Right kidney (tissue), 1 donor: ENCODE data around the gene PRLH.
A peak's percentile ranks its signal among the peaks of the same experiment; 100 is the strongest.

ENCODE experiments used
- DNase-seq: peaks from one replicate; pipeline ENCODE4 v3.0.0-alpha.2; 2016

Gene PRLH

GRCh38 chr2:237565974-237566373 lies 400 bp upstream of the PRLH start:
- DNase-seq = no peak

DNA sequence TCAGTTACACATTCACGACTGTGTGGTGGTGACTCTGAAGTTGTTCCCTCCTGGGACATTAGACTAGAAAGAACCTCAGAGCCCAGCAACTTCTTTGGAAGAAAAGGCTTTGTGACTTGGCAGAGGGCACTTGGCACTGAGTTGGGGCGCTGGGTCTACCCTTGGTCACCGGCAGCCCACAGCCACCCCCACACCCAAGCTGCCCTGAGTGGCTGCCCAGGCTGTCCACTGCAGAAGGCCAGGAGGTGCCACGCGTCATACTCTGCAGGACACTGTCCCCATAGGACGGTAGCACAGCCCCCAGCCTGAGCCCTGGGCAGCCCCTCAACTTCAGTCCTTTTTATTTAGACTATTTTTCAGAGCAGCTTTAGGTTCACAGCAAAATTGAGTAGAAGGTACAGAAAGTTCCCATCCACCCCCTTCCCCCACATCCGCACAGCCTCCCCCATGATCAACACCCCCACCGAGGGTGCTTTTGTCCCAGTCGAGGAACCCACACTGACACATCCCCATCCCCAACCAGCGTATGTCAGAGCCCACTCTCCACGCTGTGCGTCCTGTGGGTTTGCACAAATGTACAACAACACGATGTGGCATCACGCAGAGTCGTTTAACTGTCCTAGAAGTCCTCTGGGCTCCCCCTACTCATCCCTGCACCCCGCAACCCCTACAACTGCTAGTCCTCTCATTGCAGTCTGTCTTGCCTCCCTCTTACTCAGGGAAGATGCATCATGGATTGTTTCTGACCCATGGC lies 1.1 kb downstream of the PRLH start:
- no peak for DNase-seq

- DNase-seq = no peak
These were observed 1.8 kb downstream of the PRLH start for GRCh38 chr2:237568121-237568660.

GRCh38 chr2:237569041-237569440 lies 2.7 kb downstream of the PRLH start:
- no peak for DNase-seq

DNA sequence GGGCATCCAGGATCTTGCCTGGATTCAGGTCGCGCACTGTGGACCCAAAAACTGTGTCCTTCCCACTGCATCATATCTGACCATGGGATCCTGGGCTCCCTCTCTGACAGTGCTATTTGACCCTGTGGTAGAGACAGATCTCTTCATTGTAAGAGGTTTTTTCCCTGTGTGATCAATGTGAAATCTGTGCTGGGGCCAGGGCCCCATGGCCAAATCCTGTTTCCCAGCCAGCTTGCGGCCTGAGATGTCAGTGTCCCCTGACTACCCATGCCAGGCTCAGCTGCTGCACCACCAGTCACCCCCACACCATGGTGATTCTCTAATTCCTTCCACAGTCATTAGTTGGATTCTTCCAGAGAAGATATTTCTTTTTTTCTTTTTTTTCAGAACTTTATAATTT lies 3.5 kb downstream of the PRLH start:
- DNase-seq = no peak

- no peak for DNase-seq
These were observed 4.5 kb downstream of the PRLH start for GRCh38 chr2:237570776-237571335.

GRCh38 chr2:237571551-237571950 lies 5.2 kb downstream of the PRLH start:
- DNase-seq = no peak

DNA sequence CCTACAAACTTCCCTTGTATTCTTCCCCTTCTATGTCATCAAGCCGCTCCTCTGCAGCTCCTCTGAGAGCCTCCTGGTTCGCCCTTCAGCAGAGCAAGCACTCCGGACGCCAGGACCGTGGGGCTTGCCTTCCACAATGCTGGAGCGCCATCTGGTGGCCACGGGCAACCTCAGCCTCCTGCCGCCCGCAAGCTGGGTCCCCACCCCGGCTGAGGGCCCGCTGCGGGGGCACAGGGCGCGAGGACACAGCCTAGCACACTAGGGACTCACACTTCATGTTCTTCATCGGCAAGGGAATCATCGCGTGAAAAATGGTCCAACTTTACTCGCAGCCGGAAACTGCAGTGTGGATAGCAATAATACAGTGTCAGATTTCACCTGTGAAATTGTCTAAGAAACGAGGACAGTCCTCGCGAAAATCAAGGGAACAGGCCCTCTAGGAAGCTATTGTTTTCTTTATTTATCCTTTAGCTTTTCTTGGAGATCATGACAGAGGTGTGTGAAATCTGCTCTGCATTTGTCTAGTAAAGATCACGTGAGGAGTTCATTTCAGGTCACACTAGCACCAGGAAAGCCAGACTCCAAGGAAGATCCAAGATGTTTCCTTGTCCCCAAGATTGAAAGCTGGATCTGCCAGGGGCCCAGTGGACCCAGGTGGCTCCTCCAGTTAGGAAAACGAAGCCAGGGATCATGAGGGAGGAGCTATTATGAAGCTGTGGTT lies 5.8 kb downstream of the PRLH start:
- DNase-seq = peak; percentile 86

DNA sequence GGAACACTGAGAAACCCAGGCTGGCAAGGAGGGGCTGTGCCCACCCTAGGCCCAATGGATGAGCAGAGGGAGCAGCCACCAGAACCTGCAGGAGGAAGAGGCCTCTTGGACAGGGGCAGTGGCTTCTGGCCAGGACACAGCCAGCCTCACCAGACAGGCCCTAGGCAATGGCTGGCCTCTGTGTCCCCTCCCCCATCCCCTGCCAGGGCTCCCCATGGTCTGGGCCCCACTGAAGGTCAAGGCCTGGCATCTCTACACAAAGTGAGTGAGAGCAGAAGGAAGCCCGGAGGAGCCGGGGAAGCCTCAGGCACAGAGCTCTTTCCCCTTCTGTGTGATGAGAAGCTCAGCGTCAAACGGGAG lies 6.3 kb downstream of the PRLH start:
- DNase-seq = no peak

DNA sequence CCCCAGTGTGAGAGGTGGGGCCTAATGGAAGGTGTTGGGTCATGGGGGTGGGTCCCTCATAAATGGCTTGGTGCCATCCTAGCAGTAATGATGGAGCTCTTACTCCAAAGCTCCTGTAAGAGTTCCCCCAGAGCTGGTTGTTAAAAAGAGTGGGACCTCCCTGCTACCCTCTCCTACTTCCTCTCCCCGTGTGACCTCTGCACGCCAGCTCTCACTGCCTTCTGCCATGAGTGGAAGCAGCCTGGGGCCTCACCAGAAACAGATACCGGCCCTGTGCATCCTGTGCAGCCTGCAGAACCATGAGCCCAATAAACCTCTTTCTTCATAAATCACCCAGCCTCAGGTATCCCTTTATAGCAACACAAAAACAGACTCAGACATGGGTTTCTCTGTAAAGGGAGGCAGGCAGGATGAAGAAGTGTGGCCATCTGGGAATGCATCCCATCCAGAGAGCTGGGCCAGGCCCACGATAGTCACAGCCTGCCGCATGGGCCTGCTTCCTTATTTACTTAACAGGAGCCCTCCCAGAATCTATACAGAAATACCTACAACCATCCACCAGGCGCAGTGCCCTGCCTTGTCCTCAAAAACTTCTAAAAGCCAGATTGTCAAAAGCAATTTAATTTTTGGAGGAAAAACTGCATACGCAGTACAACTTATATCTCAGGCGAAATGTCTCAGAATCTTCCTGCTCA lies 7.5 kb downstream of the PRLH start:
- no peak for DNase-seq

GRCh38 chr2:237574467-237574866 lies 8.1 kb downstream of the PRLH start:
- no peak for DNase-seq

GRCh38 chr2:237574894-237575868 lies 8.8 kb downstream of the PRLH start:
- DNase-seq = no peak

DNA sequence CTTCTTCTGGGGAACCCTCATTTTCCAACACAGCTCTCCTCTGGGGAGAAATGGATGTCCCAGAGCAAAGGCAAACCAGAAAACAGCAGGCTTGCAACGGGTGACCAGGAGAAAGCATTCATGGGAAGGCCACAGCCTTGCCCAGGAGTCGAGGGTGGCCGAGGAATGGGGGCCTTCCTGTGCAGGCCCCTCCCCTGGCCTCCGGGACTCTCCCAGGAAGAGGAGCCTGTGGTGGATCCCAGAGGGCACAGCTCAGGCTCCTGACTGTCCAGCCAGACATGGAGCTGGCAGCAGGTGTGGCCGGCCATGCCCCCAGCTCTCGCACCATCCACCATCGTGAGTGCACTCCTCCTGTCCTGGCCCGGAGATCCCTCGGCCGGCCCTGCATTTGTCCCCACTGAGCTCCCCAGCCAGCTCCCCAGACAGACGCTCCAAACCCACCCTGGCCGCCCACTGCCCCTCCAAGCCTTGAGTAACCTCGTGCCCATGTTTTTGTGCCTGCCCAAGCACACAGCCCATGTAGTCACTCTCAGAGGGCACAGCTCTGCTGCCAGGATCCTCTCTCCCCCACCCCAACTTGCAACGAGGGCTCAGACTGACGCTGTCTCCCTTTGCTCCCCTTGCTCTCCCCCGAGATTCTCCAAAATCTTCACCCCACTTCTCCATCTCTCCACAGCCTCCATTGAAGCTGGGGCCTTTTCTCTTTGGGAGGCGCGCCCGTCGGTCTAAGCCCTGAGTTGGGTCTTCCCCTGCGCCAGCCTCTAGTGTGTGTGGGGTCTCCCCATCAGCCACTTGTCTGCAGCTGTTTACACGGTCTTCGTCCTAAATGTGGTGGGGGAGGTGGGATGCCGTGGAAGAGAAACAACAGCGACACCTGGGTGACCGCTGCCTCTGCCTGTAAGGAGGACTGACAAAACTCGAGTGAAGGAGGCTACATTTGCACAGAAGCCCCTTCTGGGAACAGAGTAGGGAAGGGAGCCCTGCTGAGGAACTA lies 9.8 kb downstream of the PRLH start:
- no peak for DNase-seq

DNA sequence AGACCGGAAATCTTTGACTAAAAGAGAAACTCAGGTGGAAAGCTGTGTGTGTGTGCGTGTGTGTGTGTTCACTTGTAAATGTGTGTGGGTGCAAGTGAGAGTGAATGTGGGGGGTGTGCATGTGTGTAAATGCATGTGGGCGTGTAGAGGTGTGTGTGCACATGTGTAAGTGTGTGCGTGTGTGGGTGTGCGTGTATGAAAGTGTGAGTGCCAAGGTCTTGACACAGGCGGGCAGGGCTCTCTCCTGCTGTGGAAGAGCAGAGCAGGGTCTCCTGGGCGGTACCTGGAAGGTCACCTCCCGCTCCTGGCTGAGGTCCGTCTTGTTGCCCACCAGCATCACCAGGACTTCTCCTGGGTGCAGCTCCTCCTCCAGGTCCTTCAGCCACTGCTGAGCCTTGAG lies 10.6 kb downstream of the PRLH start:
- no peak for DNase-seq

- DNase-seq = no peak
These were observed 11.1 kb downstream of the PRLH start for GRCh38 chr2:237577458-237577857.

GRCh38 chr2:237577956-237578870 lies 11.8 kb downstream of the PRLH start:
- DNase-seq = no peak

DNA sequence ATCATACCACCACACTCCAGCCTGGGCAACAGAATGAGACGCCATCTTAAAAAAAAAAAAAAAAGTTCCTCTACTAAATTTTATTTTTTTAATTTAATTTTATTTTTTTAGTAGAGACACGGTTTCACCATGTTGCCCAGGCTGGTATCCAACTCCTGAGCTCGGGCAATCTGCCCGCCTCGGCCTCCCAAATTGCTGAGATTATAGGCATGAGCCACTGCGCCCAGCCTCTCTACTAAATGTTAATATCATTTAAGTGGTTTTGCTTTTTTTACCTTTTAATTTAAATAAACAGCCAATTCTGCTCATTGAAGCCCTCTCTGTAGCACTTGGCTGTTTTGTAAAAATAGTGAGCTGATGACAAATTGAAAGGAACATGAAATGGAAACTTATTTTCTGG lies 15.0 kb downstream of the PRLH start:
- DNase-seq = no peak

DNA sequence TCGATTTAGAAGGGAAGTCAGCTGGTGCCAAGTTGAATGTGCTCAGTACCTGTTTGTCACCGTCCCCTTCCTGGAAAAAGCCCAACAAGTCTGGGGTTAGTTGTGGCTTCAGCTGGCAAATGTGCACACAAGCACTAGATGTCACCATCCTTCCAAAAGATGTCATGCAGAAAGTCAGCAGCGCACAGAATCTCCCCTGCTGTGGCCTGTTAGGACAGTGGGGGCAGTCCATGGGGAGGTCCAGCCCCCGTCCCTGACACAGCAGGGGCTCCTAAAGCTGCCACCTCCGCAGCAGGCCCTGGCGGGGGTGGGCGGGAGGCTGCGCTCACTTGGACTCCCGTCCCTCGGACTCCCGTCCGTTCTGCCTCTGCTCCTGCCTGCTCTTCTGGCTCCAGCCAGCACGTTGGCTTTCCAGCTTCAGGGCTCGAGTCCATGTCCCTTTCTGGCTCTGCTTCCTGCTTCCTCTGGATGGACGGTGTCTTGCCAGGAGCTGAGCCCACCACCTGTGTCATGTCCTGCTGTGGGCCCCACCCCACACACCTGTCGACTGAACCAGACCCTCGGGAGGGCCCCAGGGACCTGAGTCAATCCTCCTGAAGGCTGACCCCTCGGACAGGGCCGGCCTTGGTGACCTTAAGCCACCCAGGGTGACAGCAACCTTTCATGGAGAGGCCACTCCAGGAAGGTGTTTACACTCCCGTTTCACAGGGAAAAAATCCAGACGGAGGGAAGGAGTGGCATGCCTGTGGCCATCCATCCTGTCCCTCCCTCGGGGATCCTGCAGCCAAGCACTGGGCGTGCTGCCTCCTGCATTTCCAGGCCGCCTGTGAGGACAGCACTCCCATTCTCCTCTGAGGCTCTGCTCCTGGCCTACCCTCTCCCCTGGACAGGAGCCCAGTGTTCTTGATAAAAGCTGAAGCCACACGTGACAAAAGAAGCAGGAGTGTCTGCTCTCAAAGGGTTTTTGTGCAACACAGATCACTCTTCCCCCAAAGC lies 15.7 kb downstream of the PRLH start:
- DNase-seq = peak; percentile 81
